ENCODE measurements around the gene PDE11A.
"Not testable (repeated sequence)": the region's sequence is repeated elsewhere in the genome, so short reads cannot be mapped to it uniquely, and the experiment has no call there.

PDE11A gene

DNA sequence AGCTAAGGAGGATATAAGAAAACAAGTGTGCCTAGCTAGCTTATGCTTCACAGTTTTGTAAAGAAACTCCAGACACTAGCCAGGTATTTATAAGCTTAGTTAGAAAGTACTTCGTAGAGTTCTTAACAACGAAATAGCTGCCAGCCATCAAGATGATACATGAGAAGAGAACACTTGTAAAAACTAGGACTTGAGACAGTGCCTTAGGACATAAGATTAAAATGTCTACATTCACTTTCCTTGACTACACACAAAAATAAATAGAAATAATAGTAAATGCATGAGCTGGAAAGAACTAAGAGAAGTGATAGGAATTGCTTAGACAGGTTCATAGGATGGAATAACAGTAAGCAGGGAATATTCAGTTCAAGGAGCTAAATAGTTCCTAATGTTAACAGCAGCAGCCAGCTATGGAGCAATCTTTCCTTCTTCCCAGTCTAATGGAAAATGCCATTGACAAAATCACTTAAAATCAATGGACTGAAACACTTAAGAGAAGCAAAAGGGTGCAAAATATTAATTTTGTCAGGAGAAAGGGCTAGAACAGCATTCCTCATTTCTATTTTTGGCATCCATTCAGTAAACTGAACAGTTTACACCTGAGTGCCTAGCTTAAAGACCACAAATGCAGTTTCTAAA lies 186.6 kb downstream of the PDE11A start:
- no peak for DNase-seq (ENCODE audit: low read depth in 1 of 2, low spot score in 1 of 2)

DNA sequence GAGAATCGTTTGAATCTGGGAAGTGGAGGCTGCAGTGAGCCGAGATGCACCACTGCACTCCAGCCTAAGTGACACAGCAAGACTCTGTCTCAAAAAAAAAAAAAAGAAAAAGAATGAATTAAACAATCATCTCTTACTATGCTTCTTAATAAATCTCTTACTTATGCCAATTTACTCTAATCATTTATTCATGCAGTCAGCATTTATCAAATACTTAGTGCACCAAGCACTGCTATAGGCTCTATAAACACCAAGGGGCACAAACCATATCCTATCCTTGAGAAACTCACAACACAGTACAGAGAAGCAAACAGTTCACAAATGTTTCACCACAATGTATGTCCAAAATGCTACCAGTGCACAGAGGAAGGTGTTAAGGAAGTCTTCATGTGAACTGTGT lies 189.4 kb downstream of the PDE11A start:
- DNase-seq (ENCODE audit: low read depth in 1 of 2, low spot score in 1 of 2) = no peak

DNA sequence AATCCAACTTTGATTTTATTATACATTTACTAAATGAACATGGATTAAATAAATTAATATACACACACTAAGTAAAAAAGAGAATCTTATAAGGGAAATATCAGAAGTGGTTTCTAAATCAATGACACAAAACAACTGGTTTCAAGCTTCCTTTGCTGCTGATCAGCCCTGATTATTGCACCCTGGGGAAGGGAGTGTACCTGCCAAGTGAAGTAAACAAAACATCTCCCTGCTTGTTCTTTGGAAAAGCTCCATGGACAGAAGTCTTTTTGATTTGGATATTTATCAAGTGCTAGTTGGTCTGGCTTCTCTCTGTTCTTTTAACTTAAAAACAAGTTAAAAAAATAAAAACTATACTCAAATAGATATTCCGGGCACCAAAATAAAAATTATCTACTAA lies 190.1 kb downstream of the PDE11A start:
- DNase-seq (ENCODE audit: low read depth in 1 of 2, low spot score in 1 of 2) = no peak

DNA sequence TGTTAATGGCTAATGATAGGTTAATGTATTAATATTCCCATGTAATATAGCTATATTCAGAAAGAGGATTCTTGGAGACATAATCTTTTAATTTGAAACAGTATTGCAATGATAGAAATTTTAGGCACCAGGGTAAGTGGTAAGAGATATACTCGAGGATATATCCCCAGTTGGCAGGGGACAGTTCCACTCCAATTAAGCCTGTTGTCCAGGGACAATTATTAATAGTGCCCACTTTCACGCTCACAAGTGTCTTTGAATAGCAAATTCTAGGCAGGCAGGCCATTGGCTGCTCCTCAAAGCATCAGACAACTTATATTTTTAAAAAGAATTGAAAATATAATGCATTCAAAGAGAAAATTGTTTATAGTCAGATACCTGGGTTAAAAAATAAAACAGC lies 190.7 kb downstream of the PDE11A start:
- no peak for DNase-seq (ENCODE audit: low read depth in 1 of 2, low spot score in 1 of 2)

DNA sequence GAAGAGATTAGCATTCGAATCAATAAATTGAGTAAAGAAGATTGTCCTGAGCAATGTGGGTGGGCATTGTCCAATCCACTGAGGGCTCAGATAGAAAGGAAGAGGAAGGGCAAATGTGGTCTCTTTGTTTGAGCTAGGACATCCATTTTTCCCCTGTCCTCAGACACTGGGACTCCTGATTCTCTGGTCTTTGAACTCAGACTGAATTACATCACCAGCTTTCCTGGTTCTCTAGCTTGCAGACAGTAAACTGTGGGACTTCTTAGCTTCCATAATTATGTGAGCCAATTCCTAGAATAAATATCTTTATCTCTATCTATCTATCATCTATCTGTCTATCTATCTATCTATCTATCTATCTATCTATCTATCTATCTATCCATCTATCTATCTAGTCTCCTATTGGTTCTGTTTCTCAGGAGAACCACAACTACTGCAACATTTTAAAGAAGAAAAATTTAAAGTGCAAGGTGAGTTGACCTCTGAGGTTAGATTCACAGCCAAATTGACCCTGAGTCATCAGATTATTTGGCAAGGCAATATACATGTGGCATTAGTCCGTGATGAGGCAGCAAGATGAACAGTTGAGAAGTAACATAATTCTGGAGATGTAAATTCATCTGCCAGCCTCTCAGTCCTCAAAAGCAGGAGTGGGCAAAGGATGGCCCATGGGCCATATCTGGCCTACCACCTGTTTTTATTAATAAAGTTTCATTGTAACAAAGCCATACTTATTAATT lies 191.4 kb downstream of the PDE11A start:
- no peak for DNase-seq (ENCODE audit: low read depth in 1 of 2, low spot score in 1 of 2)

DNA sequence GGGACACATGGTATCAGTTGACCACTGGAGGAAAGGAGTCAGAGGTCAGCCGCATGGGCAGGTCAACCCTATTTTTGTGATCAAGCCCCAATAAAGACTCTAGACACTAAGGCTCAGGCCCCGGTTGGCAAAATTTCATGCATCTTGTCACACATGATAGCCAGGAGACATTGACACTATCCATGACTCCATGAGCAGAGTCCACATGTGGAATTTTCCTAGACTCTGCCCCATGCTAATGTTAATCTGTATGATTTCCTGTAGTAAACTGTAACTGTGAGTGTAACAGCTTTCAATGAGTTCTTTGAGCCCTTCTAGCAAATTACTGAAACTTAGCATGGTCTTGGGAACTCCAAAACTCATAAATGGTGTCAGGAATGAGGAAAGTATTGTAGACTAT lies 192.3 kb downstream of the PDE11A start:
- DNase-seq (ENCODE audit: low read depth in 1 of 2, low spot score in 1 of 2) = no peak

DNA sequence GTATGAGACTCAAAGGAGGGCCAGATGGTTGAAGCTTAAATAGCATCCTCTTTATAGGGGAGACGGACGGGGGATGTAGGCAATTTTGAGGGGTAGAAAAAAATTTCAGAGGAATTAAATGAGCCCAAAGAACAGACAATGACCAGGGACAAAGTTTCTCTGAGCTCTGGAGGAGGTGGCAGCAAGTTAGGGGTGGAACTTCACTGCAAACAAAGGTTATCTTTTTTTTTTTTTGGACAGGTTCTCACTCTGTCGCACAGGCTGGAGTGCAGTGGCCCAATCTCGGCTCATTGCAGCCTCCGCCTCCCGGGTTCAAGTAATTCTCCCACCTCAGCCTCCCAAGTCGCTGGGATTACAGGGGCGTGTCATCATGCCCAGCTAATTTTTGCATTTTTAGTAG lies 195.6 kb downstream of the PDE11A start:
- DNase-seq (ENCODE audit: low read depth in 1 of 2, low spot score in 1 of 2) = no peak

DNA sequence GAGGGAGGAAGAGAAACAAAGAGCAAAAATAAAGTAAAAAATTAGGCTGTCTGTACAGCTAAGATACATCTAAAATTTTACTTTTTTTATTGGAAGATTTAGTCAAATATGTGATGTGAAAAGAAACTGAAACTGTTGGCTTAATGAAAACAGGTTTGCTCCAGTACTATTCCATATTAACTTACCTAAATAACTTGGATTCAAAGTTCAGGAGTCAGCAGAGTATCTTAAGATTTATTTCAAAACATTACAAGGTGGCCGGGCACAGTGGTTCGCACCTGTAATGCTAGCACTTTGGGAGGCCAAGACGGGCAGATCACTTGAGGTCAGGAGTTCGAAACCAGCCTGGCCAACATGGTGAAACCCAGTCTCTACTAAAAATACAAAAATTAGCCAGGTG lies 197.9 kb downstream of the PDE11A start:
- DNase-seq (ENCODE audit: low read depth in 1 of 2, low spot score in 1 of 2) = no peak

DNA sequence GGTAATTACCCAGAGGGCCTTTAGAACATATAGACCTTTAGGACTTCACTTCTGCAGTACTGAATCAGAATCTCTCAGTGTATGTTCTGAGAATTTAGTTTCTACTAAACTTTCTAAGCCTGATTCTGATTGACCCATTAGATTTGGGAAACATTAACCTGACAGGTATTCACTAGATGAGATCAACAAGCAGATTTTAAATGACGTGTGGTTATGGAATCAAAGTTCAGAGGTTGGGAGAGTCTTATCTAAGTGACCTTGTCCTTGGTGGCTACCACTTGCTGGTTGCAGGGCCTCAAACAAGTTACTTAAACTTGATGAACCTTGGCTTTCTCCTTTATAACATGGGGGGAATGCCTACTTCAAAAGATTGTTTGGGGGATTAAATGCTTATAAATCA lies 198.7 kb downstream of the PDE11A start:
- no peak for DNase-seq (ENCODE audit: low read depth in 1 of 2, low spot score in 1 of 2)

DNA sequence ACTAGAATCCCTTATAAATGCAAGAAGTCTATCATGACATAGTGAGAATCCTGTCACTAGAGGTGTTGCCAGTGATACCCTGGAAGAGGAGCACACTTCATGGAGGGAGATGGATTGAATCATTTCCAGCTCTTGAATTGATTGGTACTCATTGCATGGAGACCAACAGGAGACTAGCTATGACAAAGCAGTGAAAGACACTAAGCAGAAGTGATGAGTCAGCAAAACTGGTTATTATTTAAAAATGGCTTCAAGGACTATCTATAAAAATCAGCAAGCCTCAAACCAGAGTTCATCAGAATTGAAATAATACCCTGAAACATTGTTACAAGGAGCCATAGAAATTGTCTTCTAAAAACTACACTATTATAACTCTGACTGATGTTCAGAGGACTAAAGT lies 200.3 kb downstream of the PDE11A start:
- no peak for DNase-seq (ENCODE audit: low read depth in 1 of 2, low spot score in 1 of 2)

DNA sequence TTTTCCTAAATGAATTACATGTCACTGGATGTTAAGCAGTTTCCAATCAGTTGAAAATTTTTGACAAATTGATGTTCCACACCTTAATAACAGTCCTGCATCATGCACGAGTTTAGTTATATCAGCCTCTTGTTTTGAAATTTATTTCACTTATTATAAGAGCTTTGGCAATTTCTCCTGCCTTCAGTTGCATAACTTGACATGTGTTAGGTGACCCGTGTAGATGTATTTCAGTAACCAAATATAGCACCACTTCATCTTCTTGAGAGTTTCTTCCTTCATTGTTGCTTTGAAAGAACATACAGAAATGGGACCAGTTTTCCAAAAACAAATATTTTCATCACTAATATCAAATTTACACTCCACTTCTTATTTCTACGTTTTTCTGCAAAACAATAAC lies 202.7 kb downstream of the PDE11A start:
- no peak for DNase-seq (ENCODE audit: low read depth in 1 of 2, low spot score in 1 of 2)

DNA sequence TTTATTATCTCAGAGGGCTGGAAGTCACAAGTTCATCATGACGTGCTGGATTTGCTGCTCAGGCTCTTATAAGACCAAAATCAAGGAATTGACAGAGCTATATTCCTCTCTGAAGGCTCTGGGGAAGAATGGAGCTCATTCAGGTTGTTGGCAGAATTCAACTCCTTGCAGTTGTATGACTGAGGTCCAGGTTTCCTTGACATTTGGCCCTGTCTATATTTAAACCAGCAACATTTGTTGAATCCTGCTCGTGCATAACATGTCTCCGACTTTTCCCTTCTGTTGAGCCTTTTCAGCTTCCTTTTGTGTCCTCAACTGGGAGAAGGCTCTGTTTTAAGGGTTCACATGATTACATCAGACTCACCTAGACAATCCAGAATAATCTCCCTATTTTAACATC lies 203.4 kb downstream of the PDE11A start:
- no peak for DNase-seq (ENCODE audit: low read depth in 1 of 2, low spot score in 1 of 2)

DNA sequence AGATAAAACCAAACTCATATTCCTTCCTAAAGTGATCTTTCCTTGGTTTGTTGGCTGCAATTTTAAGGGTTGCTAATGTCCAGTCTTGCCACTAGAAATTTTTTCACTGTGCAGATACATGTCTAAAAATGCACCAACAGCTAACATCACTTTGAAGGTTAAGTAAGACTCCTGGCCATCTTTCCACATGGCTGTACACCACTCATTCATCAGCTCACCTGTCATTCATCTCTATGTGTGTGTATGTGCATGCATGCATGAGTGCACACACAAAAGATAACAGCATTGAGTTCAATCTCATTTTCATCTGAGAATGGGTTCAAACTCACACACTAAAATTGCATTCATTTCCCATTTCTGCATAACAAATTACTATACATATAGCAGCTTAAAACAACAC lies 203.8 kb downstream of the PDE11A start:
- DNase-seq (ENCODE audit: low read depth in 1 of 2, low spot score in 1 of 2) = no peak

DNA sequence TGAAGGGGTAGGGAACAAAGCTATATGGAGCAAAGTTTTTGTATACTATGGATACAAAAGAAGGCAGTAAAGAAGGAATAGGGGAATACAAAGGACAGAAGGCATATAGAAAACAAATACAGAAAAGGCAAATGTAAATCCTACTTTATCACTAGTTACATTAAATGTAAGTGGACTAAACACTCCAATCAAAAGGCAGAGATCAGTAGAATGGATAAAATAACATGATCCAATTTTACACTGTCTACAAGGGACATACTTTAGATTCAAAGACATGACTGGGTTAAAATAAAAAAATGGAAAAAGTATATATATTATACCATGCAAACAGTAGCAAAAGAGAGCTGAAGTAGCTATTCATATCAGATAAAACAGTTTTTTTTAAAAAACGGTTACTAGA lies 215.0 kb downstream of the PDE11A start:
- DNase-seq (ENCODE audit: low read depth in 1 of 2, low spot score in 1 of 2) = no peak

DNA sequence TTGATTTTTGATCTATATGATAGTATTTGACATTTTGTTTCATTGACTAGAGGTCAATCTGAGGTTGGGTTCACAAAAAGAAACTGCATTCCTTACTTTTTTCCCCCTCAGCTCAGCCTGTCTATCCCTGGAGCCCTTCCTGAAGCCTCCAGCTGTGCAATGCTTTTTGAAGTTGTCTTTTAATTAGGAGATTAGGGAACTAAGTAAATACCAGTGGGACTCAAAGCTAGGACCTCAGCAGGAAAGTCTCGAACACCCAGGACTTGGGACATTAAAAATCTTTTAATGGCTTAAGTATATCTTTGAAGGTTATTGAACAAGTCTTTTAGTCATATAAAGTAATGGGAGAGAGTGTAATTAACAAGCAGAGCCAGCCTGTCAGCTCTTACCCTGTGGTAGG lies 220.2 kb downstream of the PDE11A start:
- DNase-seq (ENCODE audit: low read depth in 1 of 2, low spot score in 1 of 2) = no peak

DNA sequence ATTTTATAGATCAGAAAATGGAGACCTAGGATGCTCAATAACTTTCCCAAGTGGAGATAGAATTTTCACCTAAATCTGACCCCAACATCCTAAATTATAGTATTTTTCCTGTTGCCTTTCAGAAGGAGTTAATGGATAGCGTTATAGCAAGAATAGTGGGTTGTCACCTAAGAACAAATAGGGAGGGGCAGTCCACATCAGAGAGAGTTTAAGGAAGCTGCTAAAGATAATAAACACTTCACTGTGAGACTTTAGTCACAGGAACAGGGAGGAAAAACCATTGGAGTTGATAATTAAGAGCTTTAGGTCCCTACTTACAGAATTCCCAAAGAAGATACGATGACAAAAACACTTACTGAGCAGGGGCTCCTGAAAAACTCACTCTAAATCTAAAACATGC lies 229.4 kb downstream of the PDE11A start:
- DNase-seq (ENCODE audit: low read depth in 1 of 2, low spot score in 1 of 2) = no peak

DNA sequence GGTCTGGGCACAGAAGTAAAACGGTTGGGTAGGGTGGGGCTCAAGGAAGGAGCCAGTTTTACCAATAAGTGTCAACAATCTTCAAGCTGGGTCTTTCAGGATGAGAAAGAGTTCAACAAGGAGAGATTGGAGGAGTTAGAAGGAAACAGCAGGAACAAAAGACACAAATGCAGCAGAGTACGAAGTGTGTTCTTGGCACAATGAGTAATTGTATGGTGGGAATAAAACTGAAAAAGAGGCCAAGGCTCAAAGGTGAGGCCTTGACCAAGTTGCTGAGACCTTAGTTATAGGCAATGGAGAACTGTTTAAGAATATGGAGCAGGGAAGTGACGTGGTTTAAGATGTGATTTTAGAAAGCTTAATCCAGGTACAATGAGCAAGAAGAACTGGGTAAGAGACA lies 230.3 kb downstream of the PDE11A start:
- DNase-seq (ENCODE audit: low read depth in 1 of 2, low spot score in 1 of 2) = no peak

DNA sequence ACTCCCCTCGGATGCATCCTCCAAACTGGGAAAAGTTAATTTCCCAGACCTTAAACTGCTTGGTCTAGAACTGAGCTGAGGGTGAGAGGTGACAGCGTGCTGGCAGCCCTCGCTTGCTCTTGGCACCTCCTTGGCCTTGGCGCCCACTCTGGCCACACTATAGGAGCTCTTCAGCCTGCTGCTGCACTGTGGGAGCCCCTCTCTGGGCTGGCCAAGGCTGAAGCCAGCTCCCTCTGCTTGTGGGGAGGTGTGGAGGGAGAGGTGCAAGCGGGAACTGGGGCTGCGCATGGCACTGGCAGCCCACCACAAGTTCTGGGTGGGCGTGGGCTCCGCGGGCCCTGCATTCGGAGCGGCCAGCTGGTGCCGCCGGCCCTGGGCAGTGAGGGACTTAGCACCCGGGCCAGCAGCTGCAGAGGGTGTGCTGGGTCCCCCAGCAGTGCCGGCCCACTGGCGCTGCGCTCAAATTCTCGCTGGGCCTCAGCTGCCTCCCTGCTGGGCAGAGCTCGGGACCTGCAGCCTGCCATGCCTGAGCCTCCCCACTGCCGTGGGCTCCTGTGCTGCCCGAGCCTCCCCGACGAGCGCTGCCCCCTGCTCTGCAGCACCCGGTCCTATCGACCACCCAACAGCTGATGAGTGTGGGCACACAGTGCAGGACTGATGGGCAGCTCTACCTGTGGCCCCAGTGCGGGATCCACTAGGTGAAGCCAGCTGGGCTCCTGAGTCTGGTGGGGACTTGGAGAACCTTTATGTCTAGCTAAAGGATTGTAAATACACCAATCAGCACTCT lies 237.0 kb downstream of the PDE11A start:
- not testable (repeated sequence) for DNase-seq (ENCODE audit: low read depth in 1 of 2, low spot score in 1 of 2)

DNA sequence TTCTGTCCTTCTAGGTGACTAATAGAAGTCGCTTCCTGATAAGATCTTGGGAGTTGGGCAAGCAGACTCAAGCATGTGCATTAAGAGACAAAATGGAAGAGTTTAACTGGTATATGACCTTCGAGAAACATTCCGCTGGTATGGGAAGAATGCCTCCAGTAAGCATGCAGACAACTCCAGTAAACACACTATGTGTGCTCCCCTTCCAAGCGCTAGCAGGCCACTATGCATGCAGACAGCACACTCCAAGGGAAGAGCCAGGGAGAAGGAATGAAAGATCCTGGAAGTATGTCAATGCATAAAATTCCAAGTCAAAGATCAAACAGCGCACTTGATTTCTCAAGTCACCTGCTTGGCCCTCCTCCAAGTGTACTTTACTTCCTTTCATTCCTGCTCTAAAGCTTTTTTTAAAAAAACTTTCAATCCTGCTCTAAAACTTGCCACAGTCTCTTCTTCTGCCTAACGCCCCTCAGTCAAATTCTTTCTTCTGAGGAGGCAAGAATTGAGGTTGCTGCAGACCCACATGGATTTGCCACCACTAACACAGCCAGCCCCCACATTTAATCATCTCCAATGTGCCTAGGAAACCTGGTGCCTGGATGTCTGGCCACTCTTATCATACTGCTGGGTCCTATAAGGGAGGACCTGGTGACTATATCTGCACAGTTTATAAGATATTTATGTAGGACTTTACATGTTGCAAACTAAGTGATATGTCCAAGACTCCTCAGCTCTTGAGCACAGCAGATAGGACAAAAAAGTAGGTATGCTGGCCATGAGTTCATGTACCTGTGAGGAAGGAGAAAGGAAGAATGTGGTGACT lies 239.8 kb downstream of the PDE11A start:
- no peak for DNase-seq (ENCODE audit: low read depth in 1 of 2, low spot score in 1 of 2)

DNA sequence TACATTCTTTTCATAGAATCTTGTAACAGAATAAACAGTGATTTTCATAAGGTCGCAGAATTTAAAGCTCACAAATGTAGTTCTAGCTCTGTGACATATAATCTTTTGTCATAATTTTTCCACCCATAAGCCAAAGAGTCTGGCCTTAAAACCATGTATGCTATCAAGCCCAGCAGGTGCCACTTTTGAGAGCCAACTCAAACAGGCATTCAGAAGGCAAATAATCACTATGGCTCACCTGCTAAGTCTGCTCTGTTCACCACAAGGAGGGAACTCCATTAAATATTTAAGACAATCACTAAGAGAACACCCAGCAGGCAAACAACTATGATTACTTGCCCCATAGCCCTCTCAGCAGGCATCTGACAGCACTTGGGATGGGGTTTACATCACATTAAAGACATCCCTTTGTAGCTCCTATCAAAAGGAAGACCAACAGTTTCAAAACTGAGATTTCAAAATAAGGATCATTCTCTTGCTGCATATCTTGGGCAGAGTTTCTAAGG lies 241.6 kb downstream of the PDE11A start:
- DNase-seq (ENCODE audit: low read depth in 1 of 2, low spot score in 1 of 2) = no peak

DNA sequence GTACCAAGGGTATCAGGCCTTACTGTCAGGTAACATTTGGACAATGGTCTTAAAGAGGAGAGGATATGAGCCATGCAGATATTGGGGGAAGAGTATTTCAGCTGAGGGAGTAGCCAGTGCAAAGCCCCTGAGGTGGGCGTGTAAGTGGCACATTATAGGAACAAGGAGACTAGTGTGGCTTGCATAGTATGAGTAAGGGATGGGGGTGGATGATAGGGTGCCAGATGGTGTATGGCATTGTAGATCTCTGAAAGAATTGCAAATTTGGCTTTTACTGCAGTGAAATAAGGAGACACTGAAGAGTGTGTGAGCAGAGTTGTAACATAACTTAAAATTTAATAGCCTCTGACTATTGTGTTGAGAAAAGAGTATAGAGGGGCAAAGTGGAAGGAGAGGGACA lies 244.0 kb downstream of the PDE11A start:
- no peak for DNase-seq (ENCODE audit: low read depth in 1 of 2, low spot score in 1 of 2)
